HUES48 (cell line): ENCODE results near the gene PABPC3.

Experiments used
- H3K27ac ChIP-seq: one replicate; pipeline ENCODE4 v1.7.0; 2013; ENCODE audit warnings: low read depth, low read length, inconsistent platforms
- H3K27me3 ChIP-seq: 2 replicates; pipeline ENCODE4 v1.6.1; 2013; ENCODE audit warnings: mild to moderate bottlenecking, low read length; ENCODE audit not compliant: control insufficient read depth, insufficient read depth
- H3K36me3 ChIP-seq: 2 replicates; pipeline ENCODE4 v1.6.1; 2013; ENCODE audit warnings: low read length; ENCODE audit not compliant: control insufficient read depth, insufficient read depth
- H3K4me1 ChIP-seq: 2 replicates; pipeline ENCODE4 v1.6.1; 2013; ENCODE audit warnings: mild to moderate bottlenecking, low read length; ENCODE audit not compliant: control insufficient read depth, insufficient read depth
- H3K4me3 ChIP-seq: 2 replicates; pipeline ENCODE4 v1.5.1; 2013; ENCODE audit warnings: mild to moderate bottlenecking, low read depth, low read length
- H3K9ac ChIP-seq: 2 replicates; pipeline ENCODE4 v1.6.1; 2013; ENCODE audit warnings: mild to moderate bottlenecking, low read depth, low read length, moderate library complexity
- H3K9me3 ChIP-seq: 2 replicates; pipeline ENCODE4 v1.6.1; 2013; ENCODE audit warnings: low read length; ENCODE audit not compliant: control insufficient read depth, insufficient read depth

Gene PABPC3

DNA sequence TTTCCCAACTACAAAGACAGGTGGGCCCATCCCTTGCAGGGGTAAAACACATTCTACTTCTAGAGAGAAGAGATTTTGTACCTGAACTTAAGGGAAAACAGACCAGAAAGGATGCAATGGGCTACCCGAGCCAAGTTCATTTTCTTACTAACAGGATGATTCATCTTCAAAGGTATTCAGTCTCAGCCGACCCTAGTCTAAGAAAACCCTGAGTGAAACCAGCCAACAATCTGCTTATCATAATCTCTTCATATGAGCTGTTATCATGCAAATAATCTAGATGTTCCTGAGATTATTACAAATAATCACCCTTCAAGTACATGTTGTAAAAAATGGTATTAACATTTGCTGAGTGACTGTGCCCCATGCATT, 15.6 kb downstream of the PABPC3 start:
- peaks cover 18% of the 10 kb centered on the region for H3K4me1 ChIP-seq
- H3K27ac ChIP-seq: peak overlapping the region; percentile 32
- no peaks in the 10 kb centered on the region for H3K27me3 ChIP-seq
- H3K9ac ChIP-seq: no peak overlapping the region
- no peak overlapping the region for H3K4me3 ChIP-seq
- H3K9me3 ChIP-seq: no peaks in the 10 kb centered on the region
- no peaks in the 10 kb centered on the region for H3K36me3 ChIP-seq

DNA sequence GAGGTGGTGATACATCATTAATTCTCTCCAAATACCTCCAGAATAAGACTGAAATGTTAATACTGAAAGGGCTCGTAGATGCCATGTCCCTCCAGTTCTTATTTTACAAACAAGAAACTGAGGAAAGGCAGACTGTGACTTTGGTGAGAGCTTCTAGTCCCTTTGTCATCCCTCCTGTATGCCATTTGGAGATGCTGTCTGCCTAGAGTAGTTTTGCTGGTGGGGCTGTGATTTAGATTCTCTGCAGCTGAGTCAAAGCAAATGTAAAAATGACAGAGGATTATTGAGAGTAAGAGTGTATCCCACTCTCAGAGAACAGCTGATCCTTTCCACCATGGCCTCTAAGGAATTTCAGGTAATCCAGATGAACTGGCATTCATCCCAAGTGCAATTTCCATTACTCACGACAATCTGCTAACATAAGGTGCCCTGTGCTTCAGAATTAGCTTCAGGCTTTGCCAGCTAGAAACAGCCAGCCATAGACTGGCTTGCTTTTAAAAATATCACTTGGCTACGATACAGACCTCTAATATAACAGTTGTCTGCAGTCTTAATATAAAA, 16.8 kb downstream of the PABPC3 start:
- Histone ChIP-seq H3K9me3 (no peaks in the 10 kb centered on the region), H3K27ac (no peak overlapping the region), H3K36me3 (no peaks in the 10 kb centered on the region), H3K9ac (no peak overlapping the region), H3K4me1 (peaks cover 18% of the 10 kb centered on the region), H3K27me3 (peaks cover 2% of the 10 kb centered on the region; the same call in 1 of the 2 replicates), H3K4me3 (no peak overlapping the region)

DNA sequence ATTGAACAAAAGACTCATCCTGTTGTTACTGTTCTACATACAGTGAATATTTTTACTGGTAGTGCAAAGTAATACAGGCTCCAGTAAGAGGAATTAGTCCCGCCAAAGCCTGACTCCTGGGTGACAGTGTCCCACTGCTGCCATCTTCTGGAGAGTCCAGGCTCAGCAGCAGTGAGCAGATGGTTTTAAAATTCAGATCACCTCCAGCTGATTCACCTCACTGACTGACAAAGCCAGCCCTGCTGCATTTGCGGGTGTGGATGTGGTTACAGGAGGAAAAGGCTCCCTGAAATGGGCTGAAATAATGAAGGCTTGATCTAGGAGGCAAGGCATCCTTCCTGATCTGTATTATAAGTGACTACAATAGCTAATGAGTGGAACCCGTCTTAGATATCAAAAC, 18.3 kb downstream of the PABPC3 start:
- Histone ChIP-seq H3K27me3 (peaks cover 4% of the 10 kb centered on the region; the same call in 1 of the 2 replicates), H3K9me3 (no peaks in the 10 kb centered on the region), H3K4me3 (no peak overlapping the region), H3K4me1 (peaks cover 31% of the 10 kb centered on the region), H3K36me3 (no peaks in the 10 kb centered on the region), H3K27ac (no peak overlapping the region), H3K9ac (no peak overlapping the region)

DNA sequence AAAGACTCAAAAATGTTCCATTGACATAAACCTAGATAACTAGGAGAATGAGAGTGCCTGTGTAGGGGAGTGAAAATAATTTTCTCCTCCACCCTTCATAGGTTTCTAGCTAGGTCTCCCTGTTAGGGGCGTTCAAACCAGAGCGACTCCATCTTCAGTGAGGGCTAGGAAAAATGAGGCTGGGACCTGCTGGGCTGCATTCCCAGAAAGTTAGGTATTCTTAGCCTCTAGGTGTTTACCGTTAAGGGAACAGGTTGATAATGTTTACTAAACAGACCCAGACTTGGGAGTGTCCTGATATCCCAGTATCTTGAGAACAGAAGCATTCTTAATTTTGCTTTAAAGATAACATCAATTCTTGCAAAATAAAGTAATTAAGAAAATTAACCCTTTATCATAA, 20.1 kb downstream of the PABPC3 start:
- H3K36me3 ChIP-seq: no peaks in the 10 kb centered on the region
- no peak overlapping the region for H3K4me3 ChIP-seq
- H3K27ac ChIP-seq: peak overlapping the region; percentile 12
- H3K27me3 ChIP-seq: peaks cover 4% of the 10 kb centered on the region; the same call in 1 of the 2 replicates
- H3K4me1 ChIP-seq: peaks cover 31% of the 10 kb centered on the region
- H3K9ac ChIP-seq: no peak overlapping the region
- H3K9me3 ChIP-seq: no peaks in the 10 kb centered on the region

DNA sequence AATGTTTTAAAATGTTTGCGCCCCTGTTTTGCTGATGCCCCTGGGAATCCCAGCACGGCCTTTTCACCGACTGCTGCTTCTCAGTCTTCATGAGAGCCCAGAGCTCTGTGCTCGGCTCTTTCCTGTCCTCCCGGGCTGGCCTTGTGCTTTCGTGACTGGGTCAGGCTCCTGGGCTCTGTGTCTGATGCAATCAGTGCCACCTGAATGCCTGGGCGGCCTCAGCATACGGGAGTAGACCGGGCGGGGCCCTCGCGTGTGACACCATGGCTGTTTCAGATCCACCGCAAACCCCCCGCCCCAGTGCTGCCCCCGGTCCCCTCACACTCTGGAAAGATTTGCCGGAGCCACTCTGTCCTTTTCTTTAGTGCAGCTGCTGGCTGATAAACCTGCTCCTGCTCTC, 21.4 kb downstream of the PABPC3 start:
- H3K4me1 ChIP-seq: peaks cover 24% of the 10 kb centered on the region
- H3K9me3 ChIP-seq: no peaks in the 10 kb centered on the region
- no peak overlapping the region for H3K4me3 ChIP-seq
- peaks cover 4% of the 10 kb centered on the region; the same call in 1 of the 2 replicates for H3K27me3 ChIP-seq
- H3K27ac ChIP-seq: no peak overlapping the region
- no peaks in the 10 kb centered on the region for H3K36me3 ChIP-seq
- H3K9ac ChIP-seq: no peak overlapping the region

DNA sequence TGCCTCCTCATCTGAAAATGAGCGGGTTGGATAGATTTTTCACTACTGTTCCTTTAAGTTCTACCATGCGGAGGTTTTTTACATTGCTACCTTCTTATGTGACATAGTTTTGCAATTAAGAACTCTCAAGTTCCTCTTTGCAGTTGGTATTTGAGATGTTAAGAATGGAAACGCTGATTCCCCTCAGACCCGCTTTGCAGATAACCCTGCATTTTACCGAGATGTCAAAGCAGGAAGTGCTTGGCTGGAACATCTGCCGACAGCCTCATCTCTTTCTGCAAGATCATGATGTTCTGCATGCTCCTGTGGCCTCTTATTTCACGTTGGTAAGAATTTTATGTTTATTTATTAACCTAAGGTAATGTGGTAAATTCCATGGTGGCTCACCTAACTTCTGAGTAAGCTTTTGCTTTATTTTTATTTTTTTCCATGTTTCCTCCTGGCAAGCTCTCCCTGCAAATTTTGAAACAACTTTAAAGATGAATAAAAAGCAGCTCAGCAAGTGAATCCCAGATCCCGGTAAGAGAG, 22.5 kb downstream of the PABPC3 start:
- Histone ChIP-seq H3K9me3 (no peaks in the 10 kb centered on the region), H3K4me3 (no peak overlapping the region), H3K27ac (no peak overlapping the region), H3K4me1 (peaks cover 24% of the 10 kb centered on the region), H3K36me3 (no peaks in the 10 kb centered on the region), H3K9ac (no peak overlapping the region), H3K27me3 (peaks cover 4% of the 10 kb centered on the region; the same call in 1 of the 2 replicates)

DNA sequence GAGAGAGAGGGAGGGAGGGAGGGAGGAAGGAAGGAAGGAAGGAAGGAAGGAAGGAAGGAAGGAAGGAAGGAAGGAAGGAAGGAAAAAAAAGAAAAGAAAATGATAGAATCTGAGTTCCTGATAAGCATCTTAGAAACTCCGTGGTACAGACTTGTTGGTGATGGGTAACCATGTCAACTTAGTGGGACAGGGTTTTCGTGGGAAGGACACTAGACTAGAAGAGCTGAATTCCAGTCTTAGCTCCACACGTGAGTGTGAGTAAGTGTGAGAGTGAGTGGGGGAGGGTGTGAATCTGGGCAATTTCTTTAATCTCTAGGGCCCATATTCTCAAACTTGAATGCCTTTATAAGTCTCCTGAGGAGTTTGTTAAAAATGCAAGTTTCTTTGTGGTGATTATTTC, 35.0 kb downstream of the PABPC3 start:
- peaks cover 9% of the 10 kb centered on the region for H3K9me3 ChIP-seq
- no peak overlapping the region for H3K27ac ChIP-seq
- H3K36me3 ChIP-seq: no peaks in the 10 kb centered on the region
- peaks cover 23% of the 10 kb centered on the region for H3K4me1 ChIP-seq
- no peak overlapping the region for H3K4me3 ChIP-seq
- H3K27me3 ChIP-seq: no peaks in the 10 kb centered on the region
- no peak overlapping the region for H3K9ac ChIP-seq

DNA sequence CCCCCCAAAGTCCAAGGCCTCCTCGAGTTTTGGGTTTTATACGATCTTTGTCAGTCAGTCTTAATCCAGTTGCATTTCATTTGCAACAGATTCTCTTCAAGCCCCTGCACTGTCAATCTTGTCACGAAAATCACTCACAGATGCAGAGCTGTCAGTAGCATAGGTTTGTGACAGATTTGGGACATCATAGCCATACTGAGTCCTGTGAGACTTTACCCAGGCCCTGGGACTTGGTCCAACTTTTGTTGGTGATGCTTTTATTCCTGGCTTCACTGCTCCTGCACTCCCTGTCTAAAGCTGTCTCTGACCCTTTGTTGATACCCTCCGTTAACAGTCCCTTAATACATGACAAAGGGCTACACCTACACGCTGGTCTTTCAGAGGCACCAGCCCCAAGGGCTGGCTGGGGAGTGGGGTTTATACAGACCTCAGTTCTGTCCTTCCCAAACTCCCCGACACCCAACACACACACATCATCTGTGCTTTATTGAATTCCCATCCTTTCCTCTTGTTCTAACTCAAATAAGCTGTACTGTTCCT, 36.0 kb downstream of the PABPC3 start:
- Histone ChIP-seq H3K9me3 (peaks cover 9% of the 10 kb centered on the region), H3K27ac (peak overlapping the region; percentile 20), H3K36me3 (no peaks in the 10 kb centered on the region), H3K4me1 (peaks cover 33% of the 10 kb centered on the region), H3K4me3 (no peak overlapping the region), H3K27me3 (no peaks in the 10 kb centered on the region), H3K9ac (no peak overlapping the region)

DNA sequence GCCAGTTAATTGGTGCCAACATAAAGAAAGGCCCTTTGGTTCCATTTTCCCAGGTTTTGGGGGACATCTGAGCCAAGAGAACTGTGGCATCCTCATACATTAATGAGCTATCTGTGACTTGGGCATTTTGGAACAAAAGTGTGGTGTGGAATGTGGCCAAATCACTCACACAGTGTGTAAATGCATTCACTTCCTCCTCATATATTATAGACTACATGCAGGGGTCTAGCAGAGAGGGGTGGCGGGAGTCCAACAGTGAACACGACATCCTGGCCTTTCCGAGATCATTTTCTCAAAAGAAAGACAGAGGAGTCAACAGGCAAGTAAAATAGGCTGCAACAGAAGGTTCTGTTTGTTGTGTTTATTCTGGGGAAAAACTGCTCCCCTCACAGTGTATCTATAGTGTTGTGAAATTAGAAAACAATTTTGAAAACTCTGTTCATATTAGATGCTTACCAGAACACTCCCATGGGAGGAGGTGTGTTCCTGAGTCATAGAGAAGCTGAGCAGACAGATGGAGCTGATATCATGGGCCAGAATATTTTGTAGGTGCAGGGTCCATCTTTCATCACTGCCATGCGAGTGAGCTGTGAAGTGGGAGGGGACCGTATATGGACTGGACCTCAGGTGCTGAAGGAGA, 36.9 kb downstream of the PABPC3 start:
- H3K27me3 ChIP-seq: no peaks in the 10 kb centered on the region
- no peak overlapping the region for H3K4me3 ChIP-seq
- H3K36me3 ChIP-seq: no peaks in the 10 kb centered on the region
- H3K4me1 ChIP-seq: peaks cover 42% of the 10 kb centered on the region
- no peak overlapping the region for H3K9ac ChIP-seq
- no peak overlapping the region for H3K27ac ChIP-seq
- peaks cover 9% of the 10 kb centered on the region for H3K9me3 ChIP-seq

DNA sequence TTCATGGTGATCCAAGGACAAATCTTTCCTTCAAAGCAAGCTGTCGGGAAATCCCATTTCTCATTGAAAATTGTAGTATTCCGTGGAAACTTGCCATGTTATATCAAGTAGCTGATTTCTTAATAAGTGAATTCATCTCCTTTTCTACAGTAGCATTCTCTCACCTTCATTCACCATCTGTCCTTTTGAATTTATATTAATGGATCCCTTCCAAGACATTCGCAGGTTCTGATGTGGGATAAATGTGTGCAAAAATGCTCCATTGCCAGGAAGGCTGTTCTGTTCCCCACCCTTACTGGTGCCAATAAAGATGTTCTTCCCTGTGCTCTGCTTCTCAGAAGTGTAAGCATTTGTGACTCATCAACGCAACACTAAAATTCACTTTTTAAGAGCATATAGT, 40.0 kb downstream of the PABPC3 start:
- Histone ChIP-seq H3K27ac (peak overlapping the region; percentile 83), H3K9me3 (peaks cover 9% of the 10 kb centered on the region), H3K4me1 (peaks cover 49% of the 10 kb centered on the region), H3K9ac (no peak overlapping the region), H3K27me3 (no peaks in the 10 kb centered on the region), H3K36me3 (no peaks in the 10 kb centered on the region), H3K4me3 (no peak overlapping the region)
